Stimulated activated CD8-positive, alpha-beta memory T cell treated with anti-CD3 and anti-CD28 coated beads, Interleukin-7, amount 100 ng/mL, for 24 hours (primary cell): ENCODE measurements around the gene KRTAP2-1.
"Not testable (repeated sequence)": the region's sequence is repeated elsewhere in the genome, so short reads cannot be mapped to it uniquely, and the experiment has no call there.

Experiments used
- DNase-seq: peaks from one replicate; pipeline ENCODE4 v3.0.0-alpha.2; 2020; ENCODE audit warnings: low read depth

The KRTAP2-1 gene, protein sequence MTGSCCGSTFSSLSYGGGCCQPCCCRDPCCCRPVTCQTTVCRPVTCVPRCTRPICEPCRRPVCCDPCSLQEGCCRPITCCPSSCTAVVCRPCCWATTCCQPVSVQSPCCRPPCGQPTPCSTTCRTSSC

GRCh38 chr17:41046735-41047465, at the start of gene KRTAP2-1:
Gene KRTAP2-1 (minus strand): TSS chr17:41047316. CDS start chr17:41047267, 49 bp downstream.
- DNase-seq, result not testable (repeated sequence)

- no peak for DNase-seq
Measured at GRCh38 chr17:41096055-41096454, 48.9 kb upstream of the KRTAP2-1 start.

GRCh38 chr17:41088760-41089352, 41.7 kb upstream of the KRTAP2-1 start:
- not testable (repeated sequence) for DNase-seq

DNA sequence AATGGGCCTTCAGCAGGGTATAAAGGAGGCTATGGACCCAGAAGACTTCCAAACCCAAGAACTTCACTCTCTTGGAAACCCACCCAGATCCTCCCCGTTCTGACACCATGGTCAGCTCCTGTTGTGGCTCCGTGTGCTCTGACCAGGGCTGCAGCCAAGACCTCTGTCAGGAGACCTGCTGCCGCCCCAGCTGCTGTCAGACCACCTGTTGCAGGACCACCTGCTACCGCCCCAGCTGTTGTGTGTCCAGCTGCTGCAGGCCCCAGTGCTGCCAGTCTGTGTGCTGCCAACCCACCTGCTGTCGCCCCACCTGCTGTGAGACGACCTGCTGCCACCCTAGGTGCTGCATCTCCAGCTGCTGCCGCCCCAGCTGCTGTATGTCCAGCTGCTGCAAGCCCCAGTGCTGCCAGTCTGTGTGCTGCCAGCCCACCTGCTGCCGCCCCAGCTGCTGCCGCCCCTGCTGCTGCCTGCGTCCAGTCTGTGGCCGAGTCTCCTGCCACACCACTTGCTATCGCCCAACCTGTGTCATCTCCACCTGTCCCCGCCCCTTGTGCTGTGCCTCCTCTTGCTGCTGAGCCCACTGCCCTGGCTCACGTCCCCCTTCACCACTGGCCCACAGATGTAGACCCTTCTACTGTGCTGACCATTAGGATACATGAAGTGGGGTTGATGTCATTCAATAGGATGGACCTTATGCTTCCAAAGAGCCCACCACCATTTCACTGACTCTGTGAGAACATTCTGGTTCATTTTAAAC, 37.2 kb upstream of the KRTAP2-1 start, which contains the start of gene KRTAP4-7:
TSS of gene KRTAP4-7 (plus strand) at position 51 of the 757 bp plus-strand sequence. CDS start at position 108, 57 bp downstream.
- DNase-seq, result not testable (repeated sequence)

DNA sequence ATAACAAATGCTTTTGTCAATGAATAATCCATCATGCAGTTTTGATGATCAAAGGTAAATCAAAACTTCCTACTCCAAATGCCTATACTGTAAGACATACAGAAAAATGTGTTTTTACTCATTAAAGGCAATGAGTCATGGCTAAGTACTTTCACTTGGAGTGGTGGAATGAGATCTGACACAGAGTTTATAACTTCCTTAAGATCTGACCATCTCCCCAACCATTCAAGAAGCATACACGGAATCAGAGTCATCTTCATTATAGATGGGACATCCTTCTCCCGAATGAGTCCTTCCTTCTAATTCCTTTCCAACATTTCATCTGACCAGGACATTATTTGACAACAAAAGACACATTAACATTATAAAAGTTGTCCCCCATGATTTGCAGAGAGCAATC, 36.3 kb upstream of the KRTAP2-1 start:
- DNase-seq, result not testable (repeated sequence)

- no peak for DNase-seq
Measured at GRCh38 chr17:41082626-41083025, 35.5 kb upstream of the KRTAP2-1 start.

DNA sequence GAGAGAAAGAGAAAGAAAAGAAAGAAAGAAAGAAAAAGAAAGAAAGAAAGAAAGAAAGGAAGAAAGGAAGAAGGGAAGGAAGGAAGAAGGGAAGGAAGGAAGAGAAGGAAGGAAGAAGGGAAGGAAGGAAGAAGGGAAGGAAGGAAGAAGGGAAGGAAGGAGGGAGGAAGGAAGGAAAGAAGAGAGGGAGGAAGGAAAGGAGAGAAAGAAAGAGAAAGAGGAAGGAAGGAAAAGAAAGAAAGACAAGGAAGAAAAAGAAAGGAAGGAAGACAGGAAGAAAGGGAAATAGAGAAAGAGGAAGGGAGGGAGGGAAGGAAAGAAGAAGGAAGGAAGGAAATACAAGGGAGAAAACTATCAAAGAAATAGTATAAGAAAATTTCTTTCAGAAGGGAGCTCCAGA, 29.7 kb upstream of the KRTAP2-1 start:
- DNase-seq, result no peak

DNA sequence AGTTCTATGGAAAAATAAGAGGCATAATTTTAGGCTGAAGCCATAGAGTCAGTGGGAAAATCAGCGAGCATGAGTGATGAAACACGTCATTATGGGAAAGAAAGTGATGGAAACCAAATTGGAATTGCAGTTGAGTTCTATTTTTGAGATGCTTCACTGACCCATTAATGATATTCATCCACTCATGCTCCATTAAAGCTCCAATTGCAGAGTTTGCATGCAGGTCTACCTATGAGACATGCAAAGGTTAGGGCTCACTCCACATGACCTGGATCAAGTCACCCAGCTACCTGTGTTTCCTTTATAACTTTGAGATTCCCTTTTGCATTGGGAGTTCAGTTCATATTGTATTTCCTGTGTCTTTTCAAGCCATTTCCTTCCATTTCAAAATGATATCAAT, 26.6 kb upstream of the KRTAP2-1 start:
- DNase-seq, result no peak

DNA sequence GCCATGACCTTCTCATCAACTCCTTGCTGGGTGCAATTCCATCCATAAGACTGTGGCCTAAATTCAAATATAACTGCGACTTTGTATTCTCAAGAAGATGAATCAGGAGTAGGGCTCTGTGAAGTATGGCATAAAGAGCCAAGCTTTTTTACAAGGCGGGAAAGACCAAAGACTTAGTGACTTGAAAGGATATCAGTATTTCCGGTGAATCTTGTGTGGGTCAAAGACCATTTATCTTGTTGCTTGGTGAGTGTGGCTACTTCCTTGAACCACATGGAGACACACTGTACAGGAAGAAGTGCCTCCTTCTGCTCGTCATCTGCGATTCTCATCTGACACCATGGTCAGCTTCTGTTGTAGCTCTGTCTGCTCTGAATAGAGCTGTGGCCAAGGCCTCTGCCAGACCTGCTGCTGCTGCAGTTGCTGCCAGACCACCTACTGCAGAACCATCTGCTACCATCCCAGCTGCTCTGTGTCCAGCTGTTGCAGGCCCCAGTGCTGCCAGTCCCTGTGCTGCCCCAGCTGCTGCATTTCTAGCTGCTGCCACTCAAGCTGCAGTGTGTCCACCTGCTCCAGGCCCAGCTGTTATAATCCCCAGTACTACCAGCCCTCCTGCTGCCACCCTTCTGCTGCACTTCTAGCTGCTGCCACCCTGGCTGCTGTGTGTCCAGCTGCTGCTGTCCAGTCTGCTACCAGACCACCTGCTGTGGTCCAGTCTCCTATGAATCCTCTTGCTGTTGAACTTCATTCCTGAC, 24.7 kb upstream of the KRTAP2-1 start:
- DNase-seq, result no peak

GRCh38 chr17:41069031-41069430, 21.9 kb upstream of the KRTAP2-1 start:
- no peak for DNase-seq

DNA sequence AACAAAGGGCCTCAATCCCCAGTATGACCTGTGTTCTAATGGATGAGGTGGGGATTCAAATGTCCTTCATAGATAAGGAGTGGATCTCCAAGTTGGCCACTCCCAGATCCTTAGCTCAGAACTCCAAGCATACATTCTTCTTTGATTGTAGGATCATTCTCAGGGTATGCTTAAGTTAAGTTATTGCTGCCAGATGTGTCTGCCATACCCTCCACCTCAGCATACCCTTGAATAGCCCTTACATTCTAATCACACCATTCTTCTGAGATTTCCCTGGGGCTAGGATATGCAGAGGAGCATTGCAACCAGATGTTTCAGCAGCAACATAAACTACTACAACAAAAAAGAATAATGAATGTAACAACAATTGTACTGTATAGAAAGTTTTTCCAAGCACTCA, 20.2 kb upstream of the KRTAP2-1 start:
- DNase-seq, result no peak

DNA sequence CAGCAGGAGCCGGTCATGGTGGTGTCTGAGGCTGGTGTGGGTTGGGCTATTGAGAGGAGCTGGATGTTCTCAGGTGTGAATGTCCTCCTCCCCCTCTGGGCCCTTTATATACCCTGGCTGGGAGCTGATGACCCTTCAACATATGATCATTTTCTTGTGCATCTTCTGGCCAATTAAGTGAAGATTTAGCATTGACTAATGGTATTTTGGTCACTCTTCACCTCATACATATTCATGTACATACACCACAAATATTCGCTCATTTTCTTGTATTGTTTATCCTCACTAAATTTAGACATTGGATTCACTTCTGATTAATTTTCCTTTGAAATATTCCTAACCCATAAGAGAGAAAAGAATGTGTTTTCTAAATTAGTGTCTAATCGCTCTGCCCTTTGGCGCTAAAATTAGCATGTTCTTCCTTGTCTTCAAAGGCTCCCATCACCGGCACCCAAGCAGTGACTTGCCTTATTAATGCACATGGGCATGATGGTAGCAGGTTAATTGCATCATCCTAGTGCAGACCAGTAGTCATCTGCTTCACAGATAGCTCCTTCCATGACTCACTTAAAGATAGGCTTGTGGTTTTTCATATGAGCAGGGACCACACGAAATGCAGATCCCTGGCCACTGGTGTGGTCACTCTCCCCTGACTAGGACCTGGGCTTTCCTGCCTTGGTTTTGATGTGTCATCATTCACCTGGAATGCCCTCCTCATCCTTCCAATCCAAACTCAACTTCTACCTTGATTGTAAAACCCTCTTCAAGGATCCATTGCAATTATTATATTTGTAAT, 18.9 kb upstream of the KRTAP2-1 start, which contains the start of gene KRTAP2-4:
TSS of gene KRTAP2-4 (minus strand) at position 51 of the 796 bp plus-strand sequence. CDS start at position 17, 34 bp downstream.
- DNase-seq, result no peak

DNA sequence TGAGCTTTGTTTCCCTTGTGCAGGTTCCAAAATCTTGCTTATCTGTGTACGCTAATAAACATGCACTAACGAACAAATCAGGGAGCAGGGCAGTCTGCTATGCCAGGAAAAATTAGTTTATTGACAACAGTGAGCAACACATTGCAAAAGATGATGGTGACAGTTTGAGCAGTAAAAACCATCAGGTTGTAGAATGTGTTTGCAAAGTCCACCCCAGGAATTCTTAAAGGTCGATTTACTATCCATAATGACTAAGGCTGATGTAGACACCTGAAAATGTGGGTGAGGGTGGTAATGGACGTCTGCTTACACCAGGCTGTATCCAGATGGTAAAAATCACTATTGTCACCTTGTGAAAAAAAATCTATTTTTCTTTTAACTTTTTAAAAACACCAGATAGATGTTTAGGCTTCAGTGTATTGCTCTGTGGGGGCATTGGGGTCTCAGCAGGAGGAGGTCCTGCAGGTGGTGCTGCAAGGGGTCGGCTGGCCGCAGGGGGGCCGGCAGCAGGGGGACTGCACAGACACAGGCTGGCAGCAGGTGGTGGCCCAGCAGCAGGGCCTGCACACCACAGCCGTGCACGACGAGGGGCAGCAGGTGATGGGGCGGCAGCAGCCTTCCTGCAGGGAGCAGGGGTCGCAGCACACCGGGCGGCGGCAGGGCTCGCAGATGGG, 18.0 kb upstream of the KRTAP2-1 start:
- DNase-seq, result not testable (repeated sequence)

- DNase-seq, result no peak
Measured at GRCh38 chr17:41064301-41064700, 17.2 kb upstream of the KRTAP2-1 start.

DNA sequence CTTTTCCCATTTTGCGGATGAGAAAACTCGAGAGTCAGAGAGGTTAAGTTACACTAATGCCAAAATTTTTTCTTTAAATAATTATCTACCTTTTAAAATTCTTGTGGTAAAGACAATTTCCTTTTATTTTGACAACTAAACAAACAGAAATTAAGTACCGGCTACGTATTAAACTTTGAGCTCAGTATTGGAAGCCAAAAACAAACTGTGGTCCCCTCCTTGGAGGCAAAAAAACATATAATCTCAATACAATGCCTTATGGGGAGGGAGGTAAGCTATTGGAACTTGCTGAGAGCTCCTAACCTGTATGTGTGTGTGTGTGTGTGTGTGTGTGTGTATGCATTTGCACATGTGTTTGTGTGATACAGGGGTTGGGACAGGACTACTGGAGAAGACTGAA, 16.3 kb upstream of the KRTAP2-1 start:
- no peak for DNase-seq

GRCh38 chr17:41061964-41062363, 14.8 kb upstream of the KRTAP2-1 start:
- no peak for DNase-seq

GRCh38 chr17:41060052-41060604, 13.0 kb upstream of the KRTAP2-1 start, which contains the start of gene KRTAP2-3:
Gene KRTAP2-3 (minus strand): TSS chr17:41060114. CDS start chr17:41060050, 64 bp downstream.
- no peak for DNase-seq

DNA sequence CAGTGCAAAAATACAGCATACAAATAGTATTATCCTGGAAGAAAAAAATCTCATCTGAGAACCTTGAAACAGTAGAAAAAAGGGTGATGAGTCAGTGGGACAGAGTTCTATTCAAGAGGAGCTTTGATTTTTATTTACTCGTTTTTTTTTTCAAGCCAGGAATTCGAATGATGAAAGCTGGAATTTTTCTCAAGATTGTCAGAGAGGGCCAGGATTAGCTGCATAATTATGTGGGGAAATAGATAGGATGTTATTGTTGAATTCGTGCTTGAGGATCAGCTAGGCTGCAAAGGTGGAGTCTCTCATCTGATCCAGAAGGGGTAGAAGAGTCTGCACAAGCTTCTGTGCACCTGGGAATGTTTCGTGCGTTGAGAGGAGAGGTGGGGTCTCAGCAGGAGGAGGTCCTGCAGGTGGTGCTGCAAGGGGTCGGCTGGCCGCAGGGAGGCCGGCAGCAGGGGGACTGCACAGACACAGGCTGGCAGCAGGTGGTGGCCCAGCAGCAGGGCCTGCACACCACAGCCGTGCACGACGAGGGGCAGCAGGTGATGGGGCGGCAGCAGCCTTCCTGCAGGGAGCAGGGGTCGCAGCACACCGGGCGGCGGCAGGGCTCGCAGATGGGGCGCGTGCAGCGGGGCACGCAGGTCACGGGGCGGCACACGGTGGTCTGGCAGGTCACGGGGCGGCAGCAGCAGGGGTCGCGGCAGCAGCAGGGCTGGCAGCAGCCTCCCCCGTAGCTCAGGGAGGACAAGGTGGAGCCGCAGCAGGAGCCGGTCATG, 12.3 kb upstream of the KRTAP2-1 start:
- not testable (repeated sequence) for DNase-seq

- DNase-seq, result no peak
Measured at GRCh38 chr17:41058741-41059140, 11.6 kb upstream of the KRTAP2-1 start.
